IgD-negative memory B cell (primary cell): ENCODE data around the gene TMEM232. TPM values are rescaled to one million over a fixed set of nuclear protein-coding genes. Genes with fewer than 3 reads are reported as not detected.
"Not testable (repeated sequence)": the region's sequence is repeated elsewhere in the genome, so short reads cannot be mapped to it uniquely, and the experiment has no call there.

Experiments
- H3K27ac Mint-ChIP-seq, 3 donors: one replicate each; pipeline ENCODE4 v1.8.0; 2020 to 2022; ENCODE audit warnings: mild to moderate bottlenecking in 3 of 3, mixed read lengths in 3 of 3, moderate library complexity in 1 of 3
- H3K27me3 Mint-ChIP-seq: one replicate; pipeline ENCODE4 v1.8.0; 2021; ENCODE audit warnings: mixed read lengths
- H3K36me3 Mint-ChIP-seq: one replicate; pipeline ENCODE4 v1.8.0; 2020; ENCODE audit warnings: mild to moderate bottlenecking, mixed read lengths
- H3K4me1 Mint-ChIP-seq, 3 donors: one replicate each; pipeline ENCODE4 v1.8.0; 2020 to 2022; ENCODE audit warnings: mixed read lengths in 3 of 3, mild to moderate bottlenecking in 1 of 3
- H3K4me3 Mint-ChIP-seq, 4 donors: one replicate each; pipeline ENCODE4 v1.8.0; 2020 to 2022; ENCODE audit warnings: mild to moderate bottlenecking in 4 of 4, mixed read lengths in 4 of 4, moderate library complexity in 3 of 4
- H3K9me3 Mint-ChIP-seq, 3 donors: one replicate each; pipeline ENCODE4 v1.8.0; 2020 to 2021; ENCODE audit warnings: mixed read lengths in 3 of 3, mild to moderate bottlenecking in 1 of 3
- polyA plus RNA-seq: library from polyadenylated mRNA; unstranded; fragments of 300-500 nt; fragmentation: Illumina TruSeq; gene quantifications from one replicate; pipeline ENCODE4 v1.2.3, GENCODE V29; 2021

TMEM232 gene
- polyA plus RNA-seq, 1 donor from 2014 or later = not detected

DNA sequence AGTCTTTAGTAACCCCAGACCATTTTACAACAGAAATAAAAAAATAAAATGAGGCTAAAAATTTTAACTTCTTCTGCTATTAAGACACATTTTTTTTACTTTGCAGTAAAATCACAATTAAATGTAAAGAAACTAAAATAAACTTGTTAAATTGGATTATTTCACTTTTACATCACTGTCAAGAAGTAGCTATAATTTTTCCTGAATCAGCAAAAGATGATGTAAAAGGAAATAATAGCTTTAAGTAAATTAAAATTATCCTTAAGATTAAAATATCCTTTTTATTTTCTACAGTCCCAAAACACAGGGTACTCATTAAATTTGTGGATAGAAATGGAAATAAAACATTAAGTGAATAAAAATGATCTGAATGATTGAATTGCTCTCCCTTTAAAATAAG lies 44.5 kb downstream of the TMEM232 start:
- Mint-ChIP-seq H3K4me1 (peaks cover 0 to 1% (median under 1%) of the 10 kb centered on the region in 3 donors), H3K27ac (no peak overlapping the region), H3K27me3 (no peaks in the 10 kb centered on the region), H3K4me3 (no peak overlapping the region), H3K36me3 (no peaks in the 10 kb centered on the region), H3K9me3 (peaks cover 0 to 1% (median under 1%) of the 10 kb centered on the region in 3 donors)

DNA sequence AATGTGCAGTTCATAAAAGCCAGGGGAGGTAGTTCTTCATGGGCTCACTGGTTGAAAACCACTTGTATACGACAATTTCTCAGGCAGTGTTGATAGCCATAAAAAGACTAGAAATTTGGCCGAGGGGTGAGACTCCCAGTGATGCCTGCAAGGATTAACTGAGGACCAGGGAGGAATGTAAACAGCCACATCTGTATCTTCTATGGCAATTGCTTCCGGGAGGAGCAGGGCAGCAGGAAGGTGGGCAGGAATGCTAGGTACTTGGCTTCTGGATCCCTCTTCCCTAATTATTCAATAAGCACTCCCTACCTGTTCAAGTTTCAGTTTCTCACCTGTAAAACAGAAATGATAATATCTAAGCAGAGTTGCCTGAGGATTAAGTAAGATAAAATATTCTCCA lies 45.4 kb downstream of the TMEM232 start:
- H3K27ac Mint-ChIP-seq = no peak overlapping the region
- peaks cover 0 to 2% (median 1%) of the 10 kb centered on the region in 3 donors for H3K9me3 Mint-ChIP-seq
- no peaks in the 10 kb centered on the region for H3K36me3 Mint-ChIP-seq
- no peaks in the 10 kb centered on the region for H3K27me3 Mint-ChIP-seq
- peaks cover 0 to 1% (median 1%) of the 10 kb centered on the region in 3 donors for H3K4me1 Mint-ChIP-seq
- H3K4me3 Mint-ChIP-seq = no peak overlapping the region

DNA sequence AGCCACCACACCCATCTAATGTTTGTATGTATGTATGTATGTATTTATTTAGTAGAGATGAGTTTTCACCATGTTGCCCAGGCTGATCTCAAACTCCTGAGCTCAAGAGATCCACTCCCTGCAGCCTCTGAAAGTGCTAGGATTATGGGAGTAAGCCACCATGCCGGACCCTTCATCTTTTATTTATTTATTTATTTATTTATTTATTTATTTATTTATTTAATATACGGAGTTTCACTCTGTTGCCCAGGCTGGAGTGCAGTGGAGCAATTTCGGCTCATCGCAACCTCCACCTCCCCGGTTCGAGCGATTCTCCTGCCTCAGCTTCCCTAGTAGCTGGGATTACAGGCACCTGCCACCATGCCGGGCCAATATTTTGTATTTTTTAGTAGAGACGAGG lies 49.9 kb downstream of the TMEM232 start:
- H3K4me1 Mint-ChIP-seq, H3K27me3 Mint-ChIP-seq, H3K9me3 Mint-ChIP-seq, H3K27ac Mint-ChIP-seq, H3K4me3 Mint-ChIP-seq, H3K36me3 Mint-ChIP-seq: not testable (repeated sequence)

- Mint-ChIP-seq H3K4me3 (peak overlapping the region in 2 of 4 donors; percentile 33 to 58), H3K27ac (peak overlapping the region in 1 of 3 donors; percentile 35), H3K27me3 (no peaks in the 10 kb centered on the region), H3K4me1 (peaks cover 11 to 13% (median 12%) of the 10 kb centered on the region in 3 donors), H3K36me3 (no peaks in the 10 kb centered on the region), H3K9me3 (no peaks in the 10 kb centered on the region)
Observed at GRCh38 chr5:110665184-110665726, 61.2 kb downstream of the TMEM232 start.

DNA sequence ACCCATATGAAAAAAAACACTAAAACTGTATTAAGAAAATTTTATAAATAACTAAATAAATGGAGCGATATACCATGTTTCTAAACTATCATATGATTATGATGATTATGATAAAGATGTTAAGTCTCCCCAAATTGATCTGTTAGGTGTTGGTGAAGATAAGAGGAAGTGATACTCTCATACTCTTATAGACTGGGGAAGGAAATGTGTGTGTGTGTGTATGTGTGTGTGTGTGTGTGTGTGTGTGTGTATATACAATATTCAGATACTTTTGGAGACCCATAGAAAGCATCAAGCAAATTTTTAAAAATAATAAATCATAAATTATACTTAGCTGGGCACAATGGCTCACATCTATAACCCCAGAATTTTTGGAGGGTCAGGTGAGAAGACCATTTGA lies 62.9 kb downstream of the TMEM232 start:
- H3K27ac Mint-ChIP-seq = peak overlapping the region in 1 of 3 donors; percentile 4
- H3K4me3 Mint-ChIP-seq = peak overlapping the region in 1 of 4 donors; percentile 19
- no peaks in the 10 kb centered on the region for H3K36me3 Mint-ChIP-seq
- peaks cover 9 to 13% (median 12%) of the 10 kb centered on the region in 3 donors for H3K4me1 Mint-ChIP-seq
- no peaks in the 10 kb centered on the region for H3K27me3 Mint-ChIP-seq
- no peaks in the 10 kb centered on the region for H3K9me3 Mint-ChIP-seq

- Mint-ChIP-seq H3K9me3 (no peaks in the 10 kb centered on the region), H3K36me3 (no peaks in the 10 kb centered on the region), H3K4me3 (no peak overlapping the region), H3K27me3 (peaks cover 2% of the 10 kb centered on the region), H3K27ac (peak overlapping the region in 1 of 3 donors; percentile 59), H3K4me1 (peaks cover 0 to 2% (median 0%) of the 10 kb centered on the region in 3 donors)
Observed at GRCh38 chr5:110658006-110658405, 68.5 kb downstream of the TMEM232 start.

GRCh38 chr5:110653231-110653970 lies 73.1 kb downstream of the TMEM232 start:
- no peak overlapping the region for H3K4me3 Mint-ChIP-seq
- no peaks in the 10 kb centered on the region for H3K36me3 Mint-ChIP-seq
- no peaks in the 10 kb centered on the region for H3K9me3 Mint-ChIP-seq
- H3K4me1 Mint-ChIP-seq = peaks cover 0 to 2% (median 0%) of the 10 kb centered on the region in 3 donors
- H3K27me3 Mint-ChIP-seq = peaks cover 2% of the 10 kb centered on the region
- no peak overlapping the region for H3K27ac Mint-ChIP-seq

GRCh38 chr5:110651507-110651906 lies 75.0 kb downstream of the TMEM232 start:
- Mint-ChIP-seq H3K9me3 (no peaks in the 10 kb centered on the region), H3K4me3 (no peak overlapping the region), H3K36me3 (no peaks in the 10 kb centered on the region), H3K27me3 (no peaks in the 10 kb centered on the region), H3K27ac (no peak overlapping the region), H3K4me1 (no peaks in the 10 kb centered on the region)

GRCh38 chr5:110644357-110644756 lies 82.1 kb downstream of the TMEM232 start:
- H3K27ac Mint-ChIP-seq = no peak overlapping the region
- H3K4me1 Mint-ChIP-seq = peaks cover 0 to 1% (median 0%) of the 10 kb centered on the region in 3 donors
- no peaks in the 10 kb centered on the region for H3K36me3 Mint-ChIP-seq
- no peak overlapping the region for H3K4me3 Mint-ChIP-seq
- H3K27me3 Mint-ChIP-seq = no peaks in the 10 kb centered on the region
- H3K9me3 Mint-ChIP-seq = peaks cover 0 to 1% (median 0%) of the 10 kb centered on the region in 3 donors

GRCh38 chr5:110638970-110639902 lies 87.2 kb downstream of the TMEM232 start:
- Mint-ChIP-seq H3K36me3 (no peaks in the 10 kb centered on the region), H3K27me3 (no peaks in the 10 kb centered on the region), H3K4me3 (peak overlapping the region in 1 of 4 donors; percentile 42), H3K4me1 (peaks cover 0 to 5% (median 2%) of the 10 kb centered on the region in 3 donors), H3K9me3 (peaks cover 0 to 1% (median 0%) of the 10 kb centered on the region in 3 donors), H3K27ac (no peak overlapping the region)

DNA sequence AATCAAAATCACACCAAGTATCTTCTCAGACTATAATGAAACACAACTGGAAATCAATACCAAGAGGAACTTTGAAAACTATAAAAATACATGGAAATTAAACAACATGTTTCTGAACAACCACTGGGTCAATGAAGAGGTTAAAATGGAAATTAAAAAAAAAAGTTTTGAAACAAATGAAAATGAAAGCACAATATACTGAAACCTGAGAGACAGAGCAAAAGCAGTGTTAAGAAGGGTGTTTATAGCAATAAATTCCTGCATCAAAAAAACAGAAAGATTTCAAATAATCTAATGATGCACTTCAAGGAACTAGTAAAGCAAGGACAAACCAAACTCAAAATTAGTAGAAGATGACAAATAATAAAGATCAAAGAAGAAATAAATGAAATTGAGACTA lies 92.0 kb downstream of the TMEM232 start:
- H3K9me3 Mint-ChIP-seq = peaks cover 0 to 4% (median 2%) of the 10 kb centered on the region in 3 donors
- no peak overlapping the region for H3K4me3 Mint-ChIP-seq
- H3K4me1 Mint-ChIP-seq = peaks cover 0 to 5% (median 2%) of the 10 kb centered on the region in 3 donors
- peaks cover 1% of the 10 kb centered on the region for H3K27me3 Mint-ChIP-seq
- H3K27ac Mint-ChIP-seq = no peak overlapping the region
- H3K36me3 Mint-ChIP-seq = peaks cover 2% of the 10 kb centered on the region

DNA sequence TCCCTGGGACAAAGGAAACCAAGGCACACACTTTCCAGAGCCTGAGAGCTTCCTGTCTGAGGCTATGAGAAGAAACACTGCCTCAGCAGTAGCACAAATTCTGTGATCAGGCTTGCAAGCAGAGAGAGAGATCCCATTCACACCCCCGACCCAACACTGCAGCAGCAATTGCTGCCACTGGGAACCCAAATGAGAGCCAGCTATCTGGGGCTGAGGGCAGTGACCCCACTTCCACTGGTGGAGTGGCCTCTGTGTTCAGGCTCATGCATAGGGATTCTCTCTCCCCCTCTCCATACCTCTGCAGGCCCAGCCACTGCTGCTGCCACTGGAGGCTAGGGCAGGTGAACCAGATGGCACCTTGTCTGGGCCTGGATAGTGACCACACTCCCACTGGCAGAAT lies 95.2 kb downstream of the TMEM232 start:
- peaks cover 1% of the 10 kb centered on the region for H3K27me3 Mint-ChIP-seq
- peaks cover 0 to 4% (median 2%) of the 10 kb centered on the region in 3 donors for H3K9me3 Mint-ChIP-seq
- H3K4me1 Mint-ChIP-seq = no peaks in the 10 kb centered on the region
- H3K4me3 Mint-ChIP-seq = no peak overlapping the region
- H3K36me3 Mint-ChIP-seq = peaks cover 2% of the 10 kb centered on the region
- no peak overlapping the region for H3K27ac Mint-ChIP-seq

GRCh38 chr5:110630350-110630749 lies 96.1 kb downstream of the TMEM232 start:
- Mint-ChIP-seq H3K27me3 (peaks cover 1% of the 10 kb centered on the region), H3K9me3 (peaks cover 0 to 4% (median 2%) of the 10 kb centered on the region in 3 donors), H3K27ac (no peak overlapping the region)

GRCh38 chr5:110625376-110625999 lies 101.0 kb downstream of the TMEM232 start:
- Mint-ChIP-seq H3K4me1 (peaks cover 0 to 1% (median 0%) of the 10 kb centered on the region in 3 donors), H3K27ac (no peak overlapping the region), H3K9me3 (no peaks in the 10 kb centered on the region), H3K36me3 (no peaks in the 10 kb centered on the region), H3K4me3 (no peak overlapping the region), H3K27me3 (no peaks in the 10 kb centered on the region)

More at GRCh38 chr5:110630350-110630749, 96.1 kb downstream of the TMEM232 start:
- Mint-ChIP-seq H3K4me1 (no peaks in the 10 kb centered on the region), H3K36me3 (peaks cover 2% of the 10 kb centered on the region), H3K4me3 (no peak overlapping the region)
